ENCODE measurements around the gene FBH1.
"Not testable (repeated sequence)": the region's sequence is repeated elsewhere in the genome, so short reads cannot be mapped to it uniquely, and the experiment has no call there.

The FBH1 gene

DNA sequence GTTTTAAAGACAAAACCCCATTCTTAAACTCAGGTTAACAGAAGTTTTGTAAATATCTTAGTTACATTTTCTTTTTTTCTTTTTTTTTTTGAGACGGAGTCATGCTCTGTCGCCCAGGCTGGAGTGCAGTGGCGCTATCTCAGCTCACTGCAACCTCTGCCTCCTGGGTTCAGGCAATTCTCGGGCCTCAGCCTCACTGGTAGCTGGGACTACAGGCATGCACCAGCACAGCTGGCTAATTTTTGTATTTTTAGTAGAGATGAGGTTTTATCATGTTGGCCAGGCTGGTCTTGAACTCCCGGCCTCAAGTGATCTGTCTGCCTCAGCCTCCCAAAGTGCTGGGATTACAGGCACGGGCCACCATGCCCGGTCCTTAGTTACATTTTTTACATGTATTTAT is 13.0 kb upstream of the FBH1 start:
- not testable (repeated sequence) for DNase-seq

DNA sequence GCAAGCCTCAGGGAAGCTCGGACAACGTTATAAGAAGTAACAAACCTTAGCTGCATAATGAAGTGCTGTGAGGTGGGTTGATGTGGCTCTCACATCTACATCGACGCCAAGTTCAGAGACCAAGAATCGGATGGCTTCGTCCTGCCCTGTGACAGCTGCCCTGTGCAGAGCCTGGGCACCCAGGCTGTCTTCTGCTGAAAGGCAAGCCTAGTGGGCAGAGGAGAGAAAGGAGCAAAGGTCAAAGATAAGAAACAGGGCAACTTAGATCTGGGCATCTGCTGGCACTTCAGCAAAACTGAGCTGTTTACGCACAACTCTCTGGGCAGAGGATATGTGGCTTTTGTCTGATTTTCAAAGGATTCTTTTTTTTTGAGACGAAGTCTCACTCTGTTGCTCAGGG is 7.1 kb upstream of the FBH1 start:
- DNase-seq: no peak

DNA sequence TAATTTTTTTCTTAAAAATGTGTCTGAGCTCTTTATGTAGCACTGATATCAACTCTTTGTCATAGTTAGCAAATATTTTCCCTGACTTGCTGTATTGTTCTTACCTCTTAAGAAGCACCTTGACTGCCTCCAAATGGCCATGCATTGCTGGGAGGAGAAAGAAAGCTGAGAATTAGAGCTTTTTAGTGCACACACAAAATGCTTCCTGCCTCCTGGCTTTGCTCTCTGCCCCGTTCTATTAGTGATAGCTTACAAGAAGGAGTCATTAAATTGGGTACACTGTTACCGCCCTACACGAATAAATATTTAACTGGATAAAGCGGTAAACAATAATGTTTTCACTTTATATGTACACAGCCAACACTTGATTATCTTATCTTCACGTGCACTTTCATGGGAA is 4.4 kb upstream of the FBH1 start:
- no peak for DNase-seq

DNA sequence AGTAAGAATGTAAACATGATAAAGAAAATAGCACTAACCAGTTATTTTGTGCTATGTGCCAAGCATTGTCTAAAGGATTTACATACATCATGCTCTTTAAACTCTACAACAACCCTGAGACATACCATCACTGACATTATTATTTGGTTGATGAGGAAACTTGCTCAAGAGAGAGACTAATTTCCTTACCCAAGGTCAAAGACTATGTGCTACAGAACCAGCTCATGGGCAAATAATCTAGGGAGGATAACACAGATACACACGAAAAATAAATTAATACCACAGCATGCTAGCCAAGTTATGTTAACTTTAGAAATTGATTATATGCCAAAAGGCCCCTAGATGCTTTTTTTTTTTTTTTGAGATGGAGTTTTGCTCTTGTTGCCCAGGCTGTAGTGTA is 3.0 kb upstream of the FBH1 start:
- DNase-seq: no peak

DNA sequence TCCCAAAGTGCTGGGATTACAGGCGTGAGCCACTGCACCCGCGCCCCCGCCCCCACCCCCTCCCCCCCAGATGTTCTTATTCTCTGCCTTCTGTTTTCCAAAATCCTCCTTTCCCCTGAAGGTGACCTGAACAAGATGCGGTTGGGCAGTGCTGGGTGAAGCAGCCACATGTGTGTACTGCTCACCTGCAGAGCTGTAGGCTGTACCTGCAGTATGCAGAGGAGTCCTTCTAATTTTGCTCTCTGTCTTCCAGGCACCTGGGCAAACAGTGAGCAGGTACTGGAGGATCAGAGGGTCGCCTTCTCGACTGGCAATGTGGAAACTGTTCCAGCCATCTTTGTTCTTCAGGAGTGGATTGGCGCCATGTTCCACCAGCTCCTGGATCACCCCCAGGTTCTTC is 2.4 kb upstream of the FBH1 start:
- no peak for DNase-seq

DNA sequence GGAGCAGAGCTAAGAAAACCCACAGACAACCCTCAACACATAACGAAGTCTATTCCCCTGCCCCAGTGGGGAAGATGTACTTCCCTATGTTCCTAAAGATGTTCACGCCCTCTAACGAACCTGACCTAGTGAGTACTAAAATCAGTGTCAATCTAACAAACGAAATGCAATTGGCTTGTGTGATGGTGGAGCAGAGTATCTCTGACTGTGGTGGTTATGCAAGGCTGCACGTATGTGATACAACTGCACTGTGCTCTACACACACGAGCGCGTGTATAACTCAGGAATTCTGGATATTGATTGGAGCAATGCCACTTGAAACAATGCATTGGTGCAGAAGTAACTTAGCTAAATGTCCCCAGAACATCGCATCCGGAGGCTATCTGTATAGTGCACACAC is 1.7 kb upstream of the FBH1 start:
- DNase-seq: no peak

DNA sequence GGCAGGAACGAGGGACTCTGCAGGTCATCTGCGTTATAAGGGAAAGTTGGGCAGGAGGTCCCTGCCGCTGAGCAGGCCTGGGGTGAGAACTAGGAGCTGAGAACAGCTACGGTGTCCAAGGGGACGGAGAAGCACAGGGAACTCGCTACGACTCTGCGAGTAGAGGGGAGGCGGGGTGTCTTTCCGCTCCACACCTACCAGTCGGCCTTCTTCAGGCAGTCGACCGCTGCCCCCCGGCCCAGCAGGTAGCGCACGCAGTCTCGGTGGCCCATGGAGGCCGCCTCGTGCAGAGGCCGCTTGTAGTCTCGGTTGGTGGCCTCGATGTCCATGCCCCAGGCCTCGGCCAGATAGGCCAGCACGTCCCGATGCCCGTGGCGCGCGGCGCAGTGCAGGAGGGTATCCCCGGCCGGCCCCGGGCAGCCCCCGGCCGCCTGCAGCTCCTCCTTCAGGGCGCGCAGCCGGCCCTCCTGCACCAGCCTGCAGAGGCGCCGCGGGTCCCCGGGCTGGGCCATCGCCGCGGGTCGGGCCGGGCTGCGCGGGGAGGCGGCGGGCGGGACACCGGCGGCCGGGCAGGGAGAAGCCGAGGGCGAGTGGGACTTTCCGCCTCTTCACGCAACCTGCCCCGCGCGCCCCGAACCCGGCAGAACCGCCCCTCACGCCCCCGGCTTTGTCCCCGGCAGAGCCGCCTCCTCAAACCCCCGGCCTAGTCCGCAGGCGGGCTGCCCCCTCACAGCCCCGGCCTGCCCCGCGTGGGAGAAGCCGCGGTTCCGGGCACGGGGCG is 1.0 kb upstream of the FBH1 start:
- peak; percentile 7 for DNase-seq

DNA sequence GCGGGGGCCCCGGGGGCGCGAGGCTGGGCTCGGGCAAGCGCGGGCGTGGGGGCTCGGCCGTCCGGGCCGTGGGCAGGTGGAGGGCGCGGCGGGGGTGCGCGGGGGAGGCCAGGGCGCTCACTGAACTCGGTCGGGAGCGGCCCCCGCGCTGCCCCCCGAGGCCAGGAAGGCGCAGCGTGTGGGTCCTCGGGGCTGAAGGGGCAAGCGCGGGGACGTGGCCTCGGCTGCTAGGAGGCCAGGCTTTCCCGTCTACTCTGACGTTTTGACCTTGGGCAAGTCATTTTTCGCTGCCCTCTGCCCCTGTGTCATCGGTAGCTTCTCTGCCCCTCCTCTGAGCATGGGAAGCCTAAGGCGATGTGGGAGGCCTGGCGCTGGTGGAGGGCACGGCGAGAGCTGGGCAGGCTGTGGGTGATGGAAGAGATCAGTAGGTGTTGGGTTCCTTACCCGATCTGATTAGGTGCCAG is 441 bp downstream of the FBH1 start:
- no peak for DNase-seq

DNA sequence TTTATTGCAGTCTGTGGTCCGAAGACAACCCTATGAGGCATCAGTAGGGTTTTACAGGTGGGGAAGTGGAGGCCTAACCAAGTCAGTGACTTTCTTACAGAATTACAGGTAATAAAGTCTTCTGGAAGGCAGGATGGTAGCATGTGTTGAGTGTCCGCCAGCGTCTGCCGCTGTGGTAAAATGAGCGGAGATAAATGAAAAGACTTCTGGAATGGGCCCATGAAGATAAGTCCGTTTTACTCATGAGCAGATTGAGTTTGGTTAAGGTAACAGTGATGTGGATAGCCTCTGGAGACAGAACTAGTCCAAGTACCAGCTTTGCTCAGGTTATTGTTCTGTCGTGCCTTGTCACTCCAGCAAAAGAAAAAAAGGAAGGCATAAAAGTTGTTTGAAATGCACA is 966 bp downstream of the FBH1 start:
- no peak for DNase-seq

DNA sequence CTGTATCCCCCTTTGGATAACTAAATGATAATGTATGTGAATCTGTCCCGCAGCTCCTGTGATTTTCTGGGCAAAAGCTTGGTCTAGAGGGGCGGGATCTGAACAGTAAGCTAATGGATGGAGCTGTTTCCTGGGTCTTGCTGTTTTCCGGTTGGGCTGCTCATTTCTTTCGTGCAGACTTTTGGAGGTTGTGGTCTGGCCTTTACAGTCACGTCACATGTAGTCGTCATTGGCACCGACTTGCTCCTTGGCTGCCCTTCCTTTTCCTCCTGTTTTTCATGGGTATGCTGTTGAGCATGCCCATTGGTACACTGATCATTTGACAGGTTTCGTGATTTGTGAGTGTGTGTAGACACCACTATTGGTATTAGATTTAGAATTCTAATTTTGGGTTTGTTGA is 2.0 kb downstream of the FBH1 start:
- DNase-seq: no peak

DNA sequence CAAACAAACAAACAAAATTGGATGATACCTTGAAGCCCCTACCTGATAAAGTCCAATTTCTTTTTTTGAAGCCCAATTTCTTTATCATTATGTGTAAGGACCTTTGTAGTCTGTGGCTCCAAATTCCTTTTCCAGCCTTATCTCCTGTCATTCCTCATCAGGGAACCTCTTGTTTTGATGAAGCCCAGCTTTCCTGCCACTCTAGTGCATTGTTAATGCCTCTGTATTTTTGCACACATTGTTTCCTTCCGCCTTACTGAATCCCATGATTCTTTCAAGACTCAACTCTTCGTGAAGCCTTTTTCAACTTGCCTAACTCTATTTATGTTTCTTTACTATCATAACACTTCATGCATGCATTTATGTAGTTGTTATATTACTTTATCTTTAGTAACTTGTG is 3.3 kb downstream of the FBH1 start:
- no peak for DNase-seq

DNA sequence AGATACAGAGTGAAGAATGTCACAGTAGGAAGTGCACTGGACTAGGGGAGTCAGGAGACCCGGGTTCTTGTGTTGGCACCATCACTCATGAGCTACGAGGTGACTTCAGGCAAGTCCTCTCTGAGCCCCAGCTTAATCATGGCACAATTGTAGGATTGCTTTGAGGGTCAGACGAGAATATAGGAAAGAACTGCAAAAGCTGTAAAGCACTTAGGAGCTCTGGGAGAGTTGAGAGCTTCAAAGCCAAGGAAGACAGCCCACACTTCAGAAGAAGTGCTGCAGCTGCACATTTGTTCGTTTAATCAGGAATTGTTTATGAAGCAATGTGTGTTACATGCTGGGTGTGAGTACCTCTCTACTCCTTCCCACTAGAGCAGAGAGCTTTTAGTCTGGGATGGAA is 4.4 kb downstream of the FBH1 start:
- DNase-seq: no peak

DNA sequence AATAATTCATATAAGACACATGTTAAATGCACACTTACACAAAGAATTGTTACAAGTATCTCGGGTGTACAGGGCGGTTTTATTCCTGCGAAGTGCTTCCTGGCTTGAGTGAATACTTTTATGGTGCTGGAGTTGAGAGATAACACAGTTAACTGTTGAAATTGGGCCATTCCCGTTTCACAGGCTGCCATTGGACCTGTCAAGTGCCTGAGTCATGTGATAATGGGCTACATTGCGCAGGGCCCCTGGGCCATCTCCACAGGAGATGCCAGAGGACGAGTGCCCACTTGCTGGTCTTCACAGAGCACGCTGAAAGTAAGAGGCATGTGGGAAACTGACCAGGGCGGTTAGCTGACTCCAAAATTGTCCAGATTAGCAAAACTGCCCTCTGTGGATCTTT is 4.8 kb downstream of the FBH1 start:
- DNase-seq: no peak

DNA sequence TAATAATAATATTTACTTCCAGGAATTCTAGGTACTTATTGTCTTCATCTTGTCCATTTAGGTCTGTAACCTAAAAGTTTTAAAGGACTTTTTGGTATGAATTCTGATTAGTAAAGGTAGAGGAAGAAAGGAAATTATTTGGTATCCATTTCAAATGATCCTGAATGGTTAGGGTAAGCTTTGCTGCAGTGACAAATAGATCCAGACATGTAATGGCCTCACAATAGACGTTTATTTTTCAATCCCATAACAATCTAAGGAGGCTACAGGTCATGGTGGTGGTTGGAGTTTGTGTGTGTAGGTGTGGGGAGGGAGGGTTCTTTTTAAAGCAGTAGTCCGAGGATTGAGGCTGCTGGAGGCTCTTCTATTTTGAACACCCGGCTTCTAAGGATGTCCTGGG is 5.3 kb downstream of the FBH1 start:
- DNase-seq: no peak

DNA sequence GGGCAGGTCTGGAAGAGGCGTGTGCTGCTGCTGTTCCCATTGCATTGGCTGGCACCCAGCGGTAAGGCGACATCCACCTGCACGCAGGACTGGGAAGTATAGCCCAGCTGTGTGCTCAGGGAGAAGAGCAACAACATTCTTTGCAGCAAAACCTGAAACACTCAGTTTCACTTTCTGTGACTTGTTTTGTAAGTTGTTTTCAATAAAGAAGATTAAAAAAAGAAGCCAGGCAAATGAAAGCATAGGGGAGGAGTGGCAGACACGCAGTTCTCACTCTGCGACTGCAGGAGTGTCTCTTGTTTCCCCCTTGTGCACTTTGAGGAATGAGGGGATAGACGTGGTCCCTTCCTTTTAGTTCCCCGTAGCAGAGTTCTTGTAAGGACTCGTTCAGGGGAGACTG is 5.8 kb downstream of the FBH1 start:
- DNase-seq: no peak

DNA sequence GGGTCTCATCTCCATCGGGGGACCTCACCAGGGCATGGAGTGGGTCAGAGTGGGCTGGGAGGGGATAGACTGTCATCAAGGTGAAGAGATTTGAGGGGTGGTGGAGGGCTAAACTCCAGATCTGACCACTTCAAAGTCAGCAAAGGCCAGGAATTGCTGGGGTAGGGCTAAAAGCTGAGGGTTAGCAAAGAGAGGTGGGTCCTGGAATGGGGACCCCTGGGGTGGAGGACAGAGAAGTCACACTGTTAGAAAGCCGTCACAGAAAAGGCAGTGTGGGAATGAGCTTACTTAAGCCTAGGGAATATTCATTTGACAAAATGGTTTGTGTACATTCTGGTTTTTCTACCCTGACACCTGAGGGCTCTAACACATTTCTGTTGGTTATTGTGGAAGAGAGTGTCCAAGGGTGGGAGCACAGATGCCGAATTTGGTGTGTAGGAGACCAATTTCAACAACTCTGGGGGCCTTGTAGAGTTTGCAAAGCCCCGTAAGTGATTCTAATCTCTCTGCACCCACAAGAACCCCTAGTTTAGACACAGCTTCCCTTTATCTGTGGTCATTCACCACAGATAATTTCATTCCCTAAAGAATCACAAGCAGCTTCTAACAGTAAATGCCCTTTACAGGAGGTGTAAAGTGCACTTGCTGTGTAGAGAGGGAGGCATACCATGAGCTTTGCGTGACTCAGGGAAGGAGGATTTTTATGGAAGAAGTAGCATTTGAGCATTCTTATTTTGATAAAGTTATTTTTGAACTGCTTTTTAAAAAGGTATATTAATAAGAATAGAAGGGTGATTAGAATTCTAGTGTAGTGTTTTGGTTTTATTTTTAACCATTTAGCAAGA is 6.4 kb downstream of the FBH1 start:
- no peak for DNase-seq

DNA sequence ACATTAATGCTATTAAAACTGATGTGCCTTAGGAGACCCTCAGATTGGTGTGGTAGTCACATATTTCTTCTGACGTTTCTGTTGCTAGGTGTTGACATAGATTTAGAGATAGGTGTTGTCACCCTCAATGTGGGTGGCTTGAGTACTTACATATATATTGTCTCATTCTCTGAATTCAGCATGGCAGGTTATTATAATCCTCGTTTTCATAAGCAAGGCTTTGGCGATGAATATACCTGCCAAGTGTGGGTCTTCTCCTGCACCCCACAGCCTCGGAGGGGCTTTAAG is 7.0 kb downstream of the FBH1 start:
- DNase-seq: no peak

DNA sequence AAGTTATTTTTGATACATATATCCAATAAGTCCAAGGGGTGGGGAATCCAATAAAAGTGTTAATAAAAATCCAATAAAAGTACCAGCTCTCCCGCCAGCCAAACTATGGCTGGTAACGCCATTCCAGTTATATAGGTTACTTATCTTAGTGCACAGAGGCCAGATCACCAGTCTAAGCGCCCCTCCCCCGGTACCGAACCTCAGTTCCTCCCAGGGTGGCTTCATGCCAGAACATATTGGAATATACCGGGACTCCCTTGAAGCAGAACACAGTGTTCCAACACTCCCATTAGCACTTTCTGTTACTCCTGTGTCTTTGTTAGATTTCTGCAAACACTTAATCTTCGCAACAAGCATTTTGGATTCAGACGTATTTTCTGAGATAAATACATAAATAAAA is 7.5 kb downstream of the FBH1 start:
- DNase-seq: no peak

DNA sequence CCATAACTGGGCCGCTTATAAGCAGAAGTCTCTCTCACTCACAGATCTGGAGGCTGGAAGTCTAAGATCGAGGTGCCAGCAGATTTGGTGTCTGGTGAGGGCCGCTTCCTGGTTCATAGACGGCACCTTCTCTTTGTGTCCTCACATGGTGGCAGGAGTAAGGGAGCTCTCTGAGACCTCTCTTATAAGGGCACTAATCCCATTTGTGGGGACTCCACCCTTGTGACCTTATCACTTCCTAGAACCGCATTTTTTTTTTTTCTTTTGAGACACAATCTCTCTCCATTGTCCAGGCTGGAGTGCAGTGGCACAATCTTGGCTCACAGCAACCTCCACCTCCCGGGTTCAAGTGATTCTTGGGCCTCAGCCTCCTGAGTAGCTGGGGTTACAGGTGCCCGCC is 8.1 kb downstream of the FBH1 start:
- no peak for DNase-seq

DNA sequence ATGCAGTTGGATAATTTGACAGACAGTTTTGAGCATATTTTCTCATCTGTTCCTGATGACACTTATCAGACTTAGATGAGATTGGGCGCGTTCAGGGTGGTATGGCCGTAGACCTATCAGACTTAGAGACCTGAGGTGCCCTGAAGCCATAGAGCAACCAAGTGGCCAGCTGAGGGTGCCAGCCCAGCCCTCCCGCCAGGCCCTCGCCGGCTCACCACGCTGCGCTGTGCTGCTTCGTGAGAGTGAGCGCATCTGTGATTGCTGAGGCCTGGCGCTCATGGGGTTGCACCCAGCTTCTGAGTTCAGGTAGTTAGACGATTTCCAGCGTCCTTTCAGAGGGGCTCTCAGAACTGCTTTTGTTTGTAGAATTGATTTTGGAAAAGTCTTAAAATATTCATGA is 10.2 kb downstream of the FBH1 start:
- no peak for DNase-seq

DNA sequence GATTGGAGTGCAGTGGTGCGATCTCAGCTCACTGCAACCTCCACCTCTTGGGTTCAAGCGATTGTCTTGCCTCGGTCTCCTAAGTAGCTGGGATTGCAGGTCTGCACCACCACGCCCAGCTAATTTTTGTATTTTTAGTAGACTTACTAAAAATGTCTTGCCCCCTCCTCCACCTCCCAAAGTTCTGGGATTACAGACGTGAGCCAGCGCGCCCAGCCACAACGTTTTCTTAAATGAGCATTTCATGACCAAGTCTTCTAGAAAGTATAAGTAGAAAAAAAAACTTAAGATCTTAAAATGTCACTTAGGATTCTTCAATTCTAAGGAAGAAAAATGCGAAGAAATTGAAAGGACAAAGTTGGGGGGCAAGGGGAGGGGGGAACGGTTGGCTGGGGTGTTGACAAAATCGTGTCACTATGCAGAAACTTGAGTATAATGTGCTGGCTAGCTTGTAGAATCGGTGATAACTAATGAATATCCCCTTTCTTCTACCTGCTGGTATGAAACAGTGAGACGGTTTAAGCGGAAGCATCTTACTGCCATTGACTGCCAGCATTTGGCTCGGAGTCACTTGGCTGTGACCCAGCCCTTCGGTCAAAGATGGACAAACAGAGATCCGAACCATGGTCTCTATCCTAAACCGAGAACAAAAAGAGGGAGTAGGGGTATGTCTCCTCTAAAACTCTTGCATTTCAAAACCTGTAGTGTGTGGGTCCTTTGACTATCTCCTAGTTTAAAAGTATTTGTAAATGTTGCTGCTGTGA is 12.7 kb downstream of the FBH1 start:
- DNase-seq: no peak

DNA sequence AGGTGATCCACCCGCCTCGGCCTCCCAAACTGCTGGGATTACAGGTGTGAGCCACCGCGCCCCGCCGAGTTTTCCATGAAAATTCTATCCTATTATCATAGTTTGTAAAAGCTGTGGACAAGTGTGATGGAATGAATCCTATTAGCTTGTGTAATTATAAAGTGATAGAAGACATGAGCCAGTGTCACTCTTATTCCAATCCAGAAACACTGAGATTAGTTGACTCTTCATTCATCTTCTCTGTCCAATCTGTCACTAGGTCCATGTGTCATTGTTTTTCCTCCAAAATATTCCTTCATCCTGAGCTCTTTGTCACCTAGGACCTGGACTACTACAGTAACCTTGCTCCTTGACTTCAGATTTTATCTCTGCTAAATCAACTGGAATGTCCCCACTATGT is 13.5 kb downstream of the FBH1 start:
- DNase-seq: no peak

DNA sequence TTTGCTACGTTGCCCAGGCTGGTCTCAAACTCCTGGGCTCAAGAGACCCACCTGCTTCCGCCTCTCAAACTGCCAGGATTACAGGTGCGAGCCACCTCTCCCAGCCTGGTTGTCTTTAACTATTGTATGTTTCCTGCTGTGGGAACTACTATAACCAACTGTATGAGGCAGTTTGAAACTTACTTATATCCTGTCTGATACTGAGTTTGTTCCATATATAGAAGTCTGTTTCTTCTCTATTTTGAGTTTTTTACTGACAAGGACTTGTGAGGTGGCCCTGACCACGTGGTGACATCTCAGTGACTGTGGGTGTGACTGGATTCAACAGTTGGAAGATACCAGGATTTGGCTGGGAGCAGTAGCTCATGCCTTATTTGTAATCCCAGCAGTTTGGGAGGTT is 14.2 kb downstream of the FBH1 start:
- DNase-seq: no peak
